NCI-H446 (cell line): Measurements from ENCODE around the gene ARPP19.
"Not testable (repeated sequence)": the region's sequence is repeated elsewhere in the genome, so short reads cannot be mapped to it uniquely, and the experiment has no call there.

Source experiments
- DNase-seq, 2 experiments: peaks; one replicate each; lab custom pipeline; 2025; lab: John Stamatoyannopoulos, UW

The ARPP19 gene

DNA sequence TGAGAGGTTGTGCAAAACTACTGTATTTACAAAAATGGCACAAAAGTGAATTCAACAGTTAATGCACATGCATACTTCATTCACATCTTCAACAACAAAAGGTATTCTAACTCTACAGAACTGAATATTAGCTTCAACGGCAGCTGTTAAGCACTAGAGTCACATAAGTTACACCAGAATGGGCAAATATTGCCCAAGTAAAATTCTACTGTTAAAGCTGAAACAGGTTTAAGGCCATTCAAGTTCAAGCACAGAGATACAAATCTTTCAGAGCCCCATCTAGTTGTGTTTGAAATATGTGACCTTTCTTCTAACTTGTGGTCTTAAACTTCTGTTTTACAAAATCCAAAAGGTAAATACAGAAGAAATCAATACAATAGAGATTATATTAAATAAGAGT is 17.6 kb downstream of the ARPP19 start:
- not testable (repeated sequence) for DNase-seq

DNA sequence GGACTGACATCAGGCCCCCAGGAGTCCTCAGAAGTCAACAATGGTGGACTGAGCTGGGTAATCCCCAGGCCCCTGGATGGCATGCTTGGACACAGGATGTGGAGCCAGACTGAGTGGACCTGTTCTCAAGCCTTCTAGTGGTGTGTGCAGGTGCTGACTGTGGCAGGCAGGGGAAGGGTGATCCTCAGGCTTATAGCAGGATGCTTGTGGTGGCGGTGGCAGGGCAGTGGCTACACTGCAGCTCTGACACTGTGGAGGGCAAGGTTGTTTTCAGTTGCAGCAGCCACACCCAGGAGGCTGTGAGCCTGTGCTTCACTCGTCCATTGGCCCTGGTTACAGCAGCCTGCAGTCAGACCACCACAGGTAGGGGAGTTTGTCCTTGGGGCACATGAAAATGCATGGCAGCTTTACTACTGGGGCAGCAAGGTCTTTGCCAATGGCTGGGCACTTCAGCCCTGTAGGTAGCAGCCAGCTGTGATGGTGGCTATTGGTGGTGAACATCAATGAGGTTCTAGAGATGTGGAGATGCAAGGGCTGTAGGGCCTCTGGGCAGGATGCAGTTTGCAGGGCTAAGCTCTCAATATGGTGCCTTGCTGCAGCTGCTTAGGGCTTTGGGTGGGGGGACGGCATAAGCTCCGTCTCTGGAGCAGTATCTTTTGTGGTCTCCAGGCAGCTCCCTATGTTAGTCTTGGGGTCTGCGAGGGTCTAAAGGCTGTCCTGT is 22.6 kb downstream of the ARPP19 start:
- no peak for DNase-seq

DNA sequence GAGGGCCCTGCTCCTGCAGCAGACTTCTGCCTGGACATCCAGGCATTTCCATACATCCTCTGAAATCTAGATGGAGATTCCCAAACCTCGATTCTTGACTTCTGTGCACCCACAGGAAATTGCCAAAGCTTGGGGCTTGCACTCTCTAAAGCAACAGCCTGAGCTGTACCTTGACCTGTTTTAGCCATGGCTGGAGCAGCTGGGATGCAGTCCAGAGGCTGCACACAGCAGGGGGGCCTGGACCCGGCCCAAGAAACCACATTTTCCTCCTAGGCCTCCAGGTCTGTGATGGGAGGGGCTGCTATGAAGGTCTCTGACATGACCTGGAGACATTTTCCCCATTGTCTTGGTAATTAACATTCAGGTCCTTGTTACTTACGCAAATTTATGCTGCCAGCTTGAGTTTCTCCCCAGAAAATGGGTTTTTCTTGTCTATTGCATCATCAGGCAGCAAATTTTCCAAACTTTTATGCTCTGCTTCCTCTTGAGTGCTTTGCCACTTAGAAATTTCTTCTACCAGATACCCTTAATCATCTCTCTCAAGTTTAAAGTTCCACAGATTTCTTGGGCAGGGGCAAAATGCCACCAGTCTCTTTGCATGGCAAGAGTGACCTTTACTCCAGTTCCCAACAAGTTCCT is 28.3 kb downstream of the ARPP19 start:
- DNase-seq: no peak

DNA sequence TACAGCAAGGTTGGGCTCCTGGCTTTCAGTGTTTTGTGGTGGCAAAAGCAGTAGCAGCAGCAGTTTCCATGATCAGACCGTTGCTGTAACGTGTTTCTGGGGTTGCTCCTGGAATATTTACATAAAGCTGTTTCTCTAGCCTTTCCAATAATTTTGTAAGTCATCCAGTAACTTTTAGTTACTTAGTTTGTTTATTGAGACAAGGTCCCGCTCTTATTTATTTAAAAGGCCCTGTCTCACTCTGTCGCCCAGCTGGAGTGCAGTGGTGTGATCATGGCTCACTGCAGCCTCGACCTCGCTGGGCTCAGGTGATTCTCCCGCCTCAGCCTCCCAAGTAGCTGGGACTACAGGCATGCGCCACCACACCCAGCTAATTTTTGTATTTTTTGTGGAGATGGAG is 31.4 kb downstream of the ARPP19 start:
- no peak for DNase-seq

DNA sequence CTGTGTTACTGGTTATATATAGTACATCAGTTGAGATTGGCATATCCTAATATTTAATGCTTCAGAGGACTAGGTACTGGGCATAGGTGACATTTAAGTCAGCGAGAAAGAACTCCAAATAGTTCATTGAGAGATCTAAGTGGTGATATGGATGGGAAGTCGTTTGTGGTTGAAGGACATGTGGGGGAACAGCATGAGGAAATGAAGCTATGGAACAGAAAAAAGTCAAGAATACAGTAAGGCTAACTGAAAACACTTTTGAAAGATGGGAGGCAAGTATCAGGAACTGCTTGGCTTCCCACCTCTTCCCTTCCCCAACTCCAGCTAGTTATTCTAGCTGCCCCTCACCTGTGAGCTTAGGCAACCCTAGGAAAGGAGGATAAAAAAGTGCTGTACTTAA is 36.4 kb downstream of the ARPP19 start:
- no peak for DNase-seq

DNA sequence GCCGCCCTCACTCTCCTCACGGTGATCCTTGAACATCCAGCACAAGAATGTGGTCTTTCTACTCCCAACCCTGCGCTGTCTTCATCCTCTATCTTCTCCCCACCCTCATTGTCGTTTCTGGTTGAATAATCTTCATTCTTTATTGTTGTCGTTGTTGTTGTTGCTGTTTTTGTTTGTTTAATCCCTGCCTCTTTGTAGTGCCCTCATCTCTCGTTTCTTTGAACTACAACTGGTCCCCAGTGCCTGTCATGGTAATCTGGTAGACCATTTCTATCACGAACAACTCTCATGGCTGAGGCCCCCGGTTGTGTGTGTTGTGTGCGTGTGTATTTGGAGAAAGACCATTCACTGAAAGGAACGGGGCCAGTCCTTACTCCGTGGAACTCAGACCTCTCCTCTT is 38.9 kb downstream of the ARPP19 start:
- no peak for DNase-seq

DNA sequence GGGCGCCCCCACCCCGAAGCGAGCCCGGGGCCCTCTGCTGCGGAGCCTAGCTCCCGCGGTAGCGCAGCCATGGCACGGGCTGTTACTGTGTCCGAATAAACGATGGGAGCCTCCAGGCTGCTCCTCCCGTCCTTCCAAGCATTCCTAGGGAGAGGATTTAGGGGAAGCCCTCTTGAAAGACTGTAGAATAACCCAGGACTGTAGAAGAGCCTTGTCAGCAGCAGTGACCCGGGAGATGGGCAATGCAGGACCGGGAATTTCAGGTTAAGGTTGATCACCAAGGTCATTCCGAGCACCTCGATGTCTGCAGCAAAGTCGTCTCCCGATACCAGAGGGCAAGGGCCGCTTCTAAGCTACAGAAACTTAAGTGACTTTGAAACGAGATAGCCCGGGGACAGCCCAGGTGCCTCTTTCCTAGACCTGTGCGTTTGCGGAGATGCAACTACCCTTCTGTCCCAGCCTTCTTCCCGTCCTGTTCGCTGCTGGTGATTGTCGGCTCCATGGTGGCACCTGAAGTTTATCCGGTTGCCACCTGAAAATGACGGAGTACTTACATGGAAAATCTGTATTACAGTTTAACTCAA is 39.4 kb downstream of the ARPP19 start:
- no peak for DNase-seq

DNA sequence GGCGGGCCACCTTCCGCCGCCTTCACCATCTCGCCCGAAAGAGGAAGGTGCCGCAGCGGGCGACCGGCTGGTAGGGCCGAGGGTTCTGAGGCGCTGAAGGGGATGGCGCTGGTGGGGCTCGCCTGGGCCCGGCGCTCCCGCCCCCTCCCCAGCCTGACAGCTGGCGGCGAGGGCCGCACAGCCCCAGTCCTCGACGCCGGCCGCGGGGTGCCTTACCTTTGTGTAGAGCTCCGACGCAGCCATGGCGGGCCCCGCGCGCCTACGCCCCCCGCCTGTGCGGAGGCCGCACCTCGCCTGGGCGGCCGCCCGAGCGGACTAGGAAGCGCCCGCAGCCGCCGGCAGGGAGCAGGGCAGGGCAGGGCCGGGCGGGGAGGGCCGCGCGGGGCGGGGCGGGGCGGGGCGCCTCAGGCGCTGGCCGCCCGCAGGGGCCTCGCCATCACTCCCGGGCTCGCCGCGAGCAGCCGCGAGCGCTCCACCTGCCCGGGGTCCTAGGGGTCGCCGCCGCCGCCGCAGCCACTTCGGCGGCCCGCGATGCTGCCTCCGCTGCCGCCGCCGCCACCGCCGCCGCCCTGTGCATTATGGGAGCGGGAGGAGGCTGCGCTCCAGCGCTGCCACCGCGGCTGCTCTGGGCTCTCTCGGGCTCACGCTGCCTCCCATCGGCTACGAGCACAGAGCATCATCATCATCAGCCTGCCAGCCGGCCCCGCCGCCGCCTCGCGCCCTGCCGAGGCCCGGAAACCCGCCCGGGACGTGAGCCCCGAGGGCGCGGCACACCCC is 40.1 kb downstream of the ARPP19 start, which contains the start of gene MYO5A:
MYO5A (minus strand) TSS at position 317 of the 777 bp plus-strand sequence; CDS start at position 243, 74 bp downstream.
- DNase-seq: peak; percentile 17 to 68

DNA sequence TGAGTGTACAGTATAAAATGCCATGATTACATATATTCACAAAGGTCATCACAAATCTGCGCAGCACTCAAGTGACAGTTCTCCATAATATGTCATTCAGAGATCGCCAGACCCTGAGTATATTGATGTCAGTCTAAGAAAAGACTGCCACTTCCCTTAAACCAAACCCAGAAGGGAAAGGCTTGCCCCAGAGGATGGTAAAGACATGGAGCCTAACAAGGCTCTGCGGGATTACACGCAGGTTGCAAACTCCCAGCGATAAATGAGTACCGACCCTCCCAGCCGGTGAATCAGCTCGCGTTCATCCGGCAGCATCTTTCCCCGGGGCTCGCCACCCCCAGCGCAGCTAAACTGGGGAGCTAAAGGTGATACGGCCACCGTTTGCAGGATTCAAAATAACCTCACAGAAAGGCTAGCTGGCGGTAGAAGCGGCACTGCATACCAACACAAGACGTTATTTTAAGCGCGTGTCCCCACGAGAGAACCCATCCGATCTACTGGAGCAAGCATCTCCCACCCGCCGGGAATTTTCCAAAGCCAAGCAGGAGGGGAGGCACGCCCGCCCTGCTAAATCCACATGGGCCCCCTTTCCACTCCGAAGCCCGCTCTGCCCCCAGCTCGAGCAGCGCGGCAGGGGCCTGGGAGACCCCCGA is 40.8 kb downstream of the ARPP19 start:
- peak in 1 of 2 experiments; percentile 13 for DNase-seq

DNA sequence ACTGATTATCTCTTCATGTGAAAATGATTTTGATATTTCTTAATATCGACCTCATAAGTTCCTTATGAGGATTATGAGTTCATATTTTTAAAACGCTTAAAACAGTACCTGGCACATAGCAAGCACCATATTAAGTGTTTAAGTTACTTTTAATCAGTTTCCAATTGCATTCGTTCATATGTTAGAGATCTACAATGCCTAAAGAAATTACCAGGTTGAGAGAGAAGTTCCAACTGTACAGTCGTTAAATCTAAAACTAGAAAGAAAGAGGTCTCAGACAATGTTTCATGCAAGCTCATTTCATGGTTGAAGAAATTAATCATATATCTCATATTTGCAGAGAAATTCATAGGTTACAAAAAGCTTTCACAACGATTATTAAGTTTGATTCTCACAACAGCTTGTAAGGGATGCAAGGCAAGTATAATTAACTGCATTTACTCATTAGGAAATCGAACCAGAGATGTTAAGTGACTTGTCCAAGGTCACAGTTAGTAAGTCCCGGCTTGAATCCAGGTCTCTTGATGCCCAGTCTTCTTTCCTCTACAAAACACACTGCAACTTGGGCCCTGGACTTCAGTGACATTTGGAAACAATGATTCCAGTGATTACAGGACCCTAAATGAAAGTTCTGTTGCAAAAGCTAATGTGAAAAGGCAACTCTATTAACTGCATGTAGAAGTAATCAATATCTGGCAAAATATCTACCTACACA is 41.5 kb downstream of the ARPP19 start:
- DNase-seq: no peak

DNA sequence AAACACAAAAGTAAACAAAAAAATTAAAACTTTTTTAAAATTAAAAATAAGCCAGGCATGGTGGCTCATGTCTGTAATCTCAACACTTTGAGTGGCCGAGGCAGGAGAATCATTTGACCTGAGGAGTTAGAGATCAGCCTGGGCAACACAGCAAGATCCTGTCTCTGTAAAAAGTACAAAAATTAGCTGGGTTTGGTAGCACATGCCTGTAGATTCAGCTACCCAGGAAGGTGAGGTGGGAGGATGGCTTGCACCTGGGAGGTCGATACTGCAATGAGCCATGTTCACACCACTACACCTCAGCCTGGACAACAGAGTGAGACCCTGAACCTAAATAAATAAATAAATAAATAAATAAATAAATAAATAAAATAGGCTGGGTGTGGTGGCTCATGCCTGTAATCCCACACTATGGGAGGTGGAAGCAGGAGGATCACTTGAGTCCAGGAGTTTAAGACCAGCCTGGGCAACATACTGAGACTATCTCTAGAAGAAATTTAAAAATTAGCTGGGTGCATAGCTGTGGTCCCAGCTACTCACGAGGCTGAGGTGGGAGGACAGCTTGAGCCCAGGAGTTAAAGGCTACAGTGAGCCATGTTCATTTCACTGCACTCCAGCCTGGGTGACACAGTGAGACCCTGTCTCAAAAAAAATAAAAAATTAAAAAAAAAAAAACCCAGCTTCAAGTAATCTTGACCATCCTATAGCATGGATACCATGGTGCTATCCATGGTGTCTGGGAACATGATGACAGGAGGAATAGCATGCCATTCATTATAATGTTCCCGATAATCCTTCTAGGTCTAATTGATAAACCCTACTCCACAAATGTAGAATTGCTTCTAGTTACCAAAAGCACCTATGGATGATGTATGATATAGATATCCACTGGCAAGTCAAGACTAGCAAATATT is 44.4 kb downstream of the ARPP19 start:
- DNase-seq: no peak

DNA sequence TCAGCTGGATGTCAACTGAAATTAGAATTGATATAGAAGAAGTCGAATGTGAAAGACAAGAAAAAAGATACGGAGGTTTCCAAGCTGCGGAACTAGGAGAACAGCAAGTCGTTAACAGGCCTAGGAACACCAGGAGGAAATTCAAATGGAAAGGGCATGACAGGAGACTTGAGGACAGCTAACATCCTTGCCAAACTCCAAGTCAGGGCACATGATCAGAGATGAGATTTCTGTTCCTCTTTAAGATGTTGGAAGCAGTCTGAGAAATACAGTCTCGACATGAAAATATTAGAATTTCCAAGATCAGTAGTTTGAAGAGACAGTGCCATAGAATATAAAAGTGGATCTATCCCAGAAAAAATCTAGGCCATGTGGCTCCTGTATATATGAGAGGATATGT is 45.2 kb downstream of the ARPP19 start:
- DNase-seq: no peak

DNA sequence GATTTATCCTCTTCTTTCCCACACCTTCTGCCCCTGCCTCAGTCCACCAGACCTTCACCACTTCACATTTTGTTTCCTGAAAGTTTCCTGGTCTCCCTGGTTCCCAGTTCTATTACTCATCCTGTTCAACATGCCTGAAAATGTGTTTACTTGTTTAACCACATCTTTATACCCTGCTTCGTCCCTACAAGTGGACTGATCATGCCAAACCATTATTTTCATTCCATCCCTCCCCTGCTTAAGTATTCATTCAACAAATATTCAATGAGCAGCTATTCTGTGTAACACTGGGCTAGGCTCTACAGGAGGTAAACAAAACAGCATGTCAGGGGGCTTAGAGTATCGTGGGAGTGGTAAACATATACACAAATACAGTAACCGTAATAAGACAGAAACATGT is 45.6 kb downstream of the ARPP19 start:
- DNase-seq: no peak

DNA sequence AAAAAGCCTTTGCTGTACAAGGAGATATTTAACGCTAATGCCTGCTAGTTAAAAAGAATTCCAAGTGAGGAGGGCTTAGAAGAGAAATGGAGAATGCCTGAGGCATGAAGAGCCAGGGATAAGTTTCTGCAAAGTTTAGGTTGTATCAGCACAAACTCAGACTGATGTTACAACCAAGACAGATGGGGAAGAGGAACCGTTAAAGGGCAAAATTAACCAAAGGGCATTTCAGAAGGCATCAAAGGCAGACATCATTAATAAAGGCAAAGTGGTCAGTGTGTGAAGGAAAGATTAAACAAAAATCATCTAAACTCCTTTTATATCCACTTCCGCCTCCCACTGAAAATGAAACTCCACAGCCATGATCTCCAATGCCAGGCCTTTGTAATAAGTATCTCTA is 47.1 kb downstream of the ARPP19 start:
- DNase-seq: no peak

DNA sequence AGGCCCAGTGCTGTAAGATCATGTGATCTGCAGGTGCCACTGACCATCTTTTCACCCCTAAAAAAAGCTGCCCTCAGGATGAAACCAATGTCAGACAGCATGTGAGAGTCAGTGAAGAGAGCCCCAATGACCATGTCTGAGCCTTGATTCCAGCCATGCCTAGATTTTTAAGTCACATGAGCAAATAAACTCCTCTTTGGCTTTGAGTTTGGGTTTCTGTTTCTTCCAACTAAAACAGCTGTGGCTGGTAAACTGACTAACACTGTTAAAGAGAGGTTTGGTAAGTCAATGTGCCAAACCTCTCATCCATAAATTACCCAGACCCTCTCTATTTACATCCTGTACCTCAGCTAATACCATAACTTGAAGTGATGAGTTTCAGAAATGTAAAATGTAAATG is 48.4 kb downstream of the ARPP19 start:
- DNase-seq: no peak

DNA sequence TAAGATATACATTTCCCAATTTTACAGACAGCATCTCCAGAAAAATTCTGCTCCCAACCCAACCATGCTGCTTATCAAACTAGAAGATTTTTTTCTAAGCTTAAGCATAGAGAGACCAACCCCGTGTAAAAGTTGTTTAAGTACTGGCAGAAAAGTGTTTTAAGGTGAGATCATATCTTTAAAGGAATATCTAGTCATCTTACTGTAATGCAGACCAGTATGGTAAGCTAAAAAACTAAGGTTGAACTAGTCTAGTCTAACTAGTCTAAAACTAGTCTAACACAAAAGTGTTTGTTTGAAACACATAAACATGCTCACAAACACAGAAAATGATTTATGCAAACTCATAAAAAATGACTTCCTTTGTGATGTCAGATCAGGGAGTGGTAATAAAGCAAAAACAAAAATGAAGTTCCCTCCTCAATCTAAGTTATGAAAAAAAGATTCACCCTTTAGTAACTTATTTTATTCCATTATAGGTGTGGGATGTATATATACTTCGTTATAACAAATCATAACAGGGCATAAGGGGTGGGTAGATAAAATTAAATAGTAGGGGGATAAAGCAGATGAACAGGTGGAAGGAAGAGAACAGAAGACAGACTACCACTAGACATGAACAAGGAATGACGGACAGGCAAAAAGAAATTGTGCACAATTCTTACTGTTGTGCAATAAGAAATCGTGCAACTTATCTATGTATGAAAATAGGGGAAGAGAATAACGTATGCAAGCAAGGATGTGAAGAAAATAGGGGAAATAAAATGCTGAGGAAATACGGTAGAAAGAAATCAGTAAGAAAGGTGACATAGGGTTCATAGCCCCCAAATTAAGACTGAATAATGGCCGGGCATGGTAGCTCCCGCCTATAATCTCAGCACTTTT is 50.1 kb downstream of the ARPP19 start:
- no peak for DNase-seq

DNA sequence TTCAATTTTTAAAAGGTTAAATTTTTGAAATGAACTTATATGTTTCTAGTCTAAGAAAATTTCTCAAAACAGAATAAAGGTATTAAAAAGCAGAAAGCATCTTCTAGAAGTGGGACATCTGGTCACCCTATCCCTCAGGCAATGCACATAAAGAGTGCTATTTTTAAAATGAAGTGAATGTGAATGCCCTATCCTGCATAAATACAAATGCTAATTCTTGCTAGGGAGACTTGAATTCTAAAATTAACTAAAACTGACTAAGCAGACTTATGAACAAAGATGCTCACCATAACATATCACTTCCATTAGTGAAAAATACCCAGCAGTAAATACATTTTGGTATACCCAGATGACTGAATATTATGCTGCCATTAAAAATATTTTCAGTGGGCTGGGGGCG is 51.8 kb downstream of the ARPP19 start:
- no peak for DNase-seq

DNA sequence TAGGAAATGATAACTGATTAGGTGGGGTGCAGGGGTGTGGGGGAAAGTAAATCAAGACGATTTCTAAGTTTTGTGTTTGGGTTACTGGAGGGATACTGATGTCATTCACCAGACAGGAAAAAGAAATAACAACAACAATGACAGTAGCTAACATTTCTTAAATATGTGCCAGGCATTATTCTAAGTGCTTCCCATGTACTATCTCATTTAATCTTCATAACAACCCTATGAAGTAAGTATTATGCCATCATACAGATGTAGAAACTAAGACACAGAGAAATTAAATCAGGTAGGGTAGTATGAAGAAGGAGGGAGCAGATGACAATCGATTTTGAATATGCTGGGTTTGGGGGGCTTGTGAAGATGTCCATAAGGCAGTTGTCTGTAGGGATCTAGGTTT is 53.5 kb downstream of the ARPP19 start:
- DNase-seq: no peak

DNA sequence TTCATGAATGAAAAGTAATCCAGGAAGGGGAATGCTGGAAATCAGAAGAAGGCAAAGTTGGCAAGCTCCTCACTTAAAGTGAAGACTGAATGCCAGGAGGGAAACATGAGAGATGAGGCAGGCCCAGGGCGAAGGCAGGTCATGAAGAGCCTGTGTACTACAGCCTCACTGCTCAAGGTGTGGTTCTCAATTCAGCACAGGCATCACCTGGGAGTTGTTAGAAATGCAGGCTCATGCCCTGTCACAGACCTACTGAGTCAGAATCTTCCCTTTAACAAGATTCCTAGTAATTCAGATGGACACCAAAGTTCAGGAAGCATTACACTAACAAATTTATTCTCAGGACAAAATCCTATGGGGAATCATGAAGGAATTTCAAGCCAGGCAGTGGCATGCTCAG is 54.3 kb downstream of the ARPP19 start:
- no peak for DNase-seq
